ENCODE data around the gene ANKRD44.

DNA sequence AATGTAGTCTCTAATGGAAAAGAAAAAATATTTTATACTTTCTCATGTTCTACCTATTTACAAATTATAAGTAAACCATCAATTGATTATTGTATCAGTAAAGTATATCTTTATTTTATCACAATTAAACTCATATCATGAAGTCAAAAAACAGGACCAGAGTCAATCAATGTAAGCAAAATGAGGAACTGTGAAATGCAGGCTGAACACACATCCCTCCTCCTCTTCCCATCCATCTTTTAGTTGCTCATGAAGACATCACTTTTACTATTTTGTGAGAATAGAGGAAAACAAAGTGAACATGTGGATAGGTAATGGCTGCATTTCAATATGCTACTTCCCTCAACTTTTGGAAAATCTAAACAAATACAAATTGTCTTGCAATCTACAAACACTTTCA, 195.3 kb downstream of the ANKRD44 start:
- TF ChIP-seq TAF1 (IDR thresholded peaks at IDR 0.05; ENCODE audit: borderline replicate concordance, insufficient read depth, low read length) (no peak), POLR2AphosphoS5 (IDR thresholded peaks at IDR 0.05; ENCODE audit: low read depth, low read length) (no peak)

Data from PFSK-1 (cell line).